ENCODE data around the gene PRKCSH. TPM values are rescaled to one million over a fixed set of nuclear protein-coding genes. Genes with fewer than 3 reads are reported as not detected.
"Not testable (repeated sequence)": the region's sequence is repeated elsewhere in the genome, so short reads cannot be mapped to it uniquely, and the experiment has no call there.

PRKCSH gene
- total RNA-seq, 1 donor from 2014 or later, result 79.1 TPM

- TF ChIP-seq CTCF (IDR thresholded peaks at IDR 0.05), result no peak
- TF ChIP-seq POLR2AphosphoS5 (IDR thresholded peaks at IDR 0.05; ENCODE audit: insufficient read depth in 1 of 2, low read depth in 1 of 2), result no peak
- TF ChIP-seq POLR2A (IDR thresholded peaks at IDR 0.05), result no peak
- no peak overlapping the region for H3K4me3 ChIP-seq
- H3K27me3 ChIP-seq, result no peaks in the 10 kb centered on the region
- H3K36me3 ChIP-seq, result no peaks in the 10 kb centered on the region
- no peak for DNase-seq (ENCODE audit: extremely low spot score in 2 of 2)
- intact Hi-C loops (cut with DNase I), result loop anchor here (10.0 kb wide), 1 partner anchor 162 kb away; the partner anchor contains the start of gene TSPAN16
- no peaks in the 10 kb centered on the region for H3K4me1 ChIP-seq
- H3K9me3 ChIP-seq, result no peaks in the 10 kb centered on the region
- H3K27ac ChIP-seq, result no peak overlapping the region
Measured at GRCh38 chr19:11456659-11457058, 21.2 kb downstream of the PRKCSH start.

GRCh38 chr19:11457115-11457514, 21.7 kb downstream of the PRKCSH start:
- no peak overlapping the region for H3K27ac ChIP-seq
- intact Hi-C loops (cut with DNase I), result loop anchor here (10.0 kb wide), 1 partner anchor 162 kb away; the partner anchor contains the start of gene TSPAN16
- H3K4me3 ChIP-seq, result no peak overlapping the region
- H3K9me3 ChIP-seq, result no peaks in the 10 kb centered on the region
- no peaks in the 10 kb centered on the region for H3K36me3 ChIP-seq
- TF ChIP-seq POLR2A (IDR thresholded peaks at IDR 0.05), result no peak
- no peak for TF ChIP-seq POLR2AphosphoS5 (IDR thresholded peaks at IDR 0.05; ENCODE audit: insufficient read depth in 1 of 2, low read depth in 1 of 2)
- TF ChIP-seq CTCF (IDR thresholded peaks at IDR 0.05), result no peak
- DNase-seq (ENCODE audit: extremely low spot score in 2 of 2), result no peak
- H3K27me3 ChIP-seq, result no peaks in the 10 kb centered on the region
- H3K4me1 ChIP-seq, result no peaks in the 10 kb centered on the region

GRCh38 chr19:11457831-11458230, 22.4 kb downstream of the PRKCSH start:
- no peak for DNase-seq (ENCODE audit: extremely low spot score in 2 of 2)
- intact Hi-C loops (cut with DNase I), result loop anchor here (10.0 kb wide), 1 partner anchor 163 kb away; the partner anchor contains the start of gene TSPAN16
- H3K4me3 ChIP-seq, result no peak overlapping the region
- H3K27me3 ChIP-seq, result no peaks in the 10 kb centered on the region
- no peak overlapping the region for H3K27ac ChIP-seq
- H3K9me3 ChIP-seq, result no peaks in the 10 kb centered on the region
- H3K36me3 ChIP-seq, result no peaks in the 10 kb centered on the region
- no peaks in the 10 kb centered on the region for H3K4me1 ChIP-seq
- no peak for TF ChIP-seq CTCF (IDR thresholded peaks at IDR 0.05)
- TF ChIP-seq POLR2A (IDR thresholded peaks at IDR 0.05), result no peak
- TF ChIP-seq POLR2AphosphoS5 (IDR thresholded peaks at IDR 0.05; ENCODE audit: insufficient read depth in 1 of 2, low read depth in 1 of 2), result no peak

- TF ChIP-seq POLR2A (IDR thresholded peaks at IDR 0.05), result no peak
- no peak for TF ChIP-seq POLR2AphosphoS5 (IDR thresholded peaks at IDR 0.05; ENCODE audit: insufficient read depth in 1 of 2, low read depth in 1 of 2)
- TF ChIP-seq CTCF (IDR thresholded peaks at IDR 0.05), result no peak
- DNase-seq (ENCODE audit: extremely low spot score in 2 of 2), result no peak
- H3K9me3 ChIP-seq, result no peaks in the 10 kb centered on the region
- intact Hi-C loops (cut with DNase I), result loop anchor here (10.0 kb wide), 1 partner anchor 164 kb away; the partner anchor contains the start of gene TSPAN16
- no peaks in the 10 kb centered on the region for H3K4me1 ChIP-seq
- H3K36me3 ChIP-seq, result no peaks in the 10 kb centered on the region
- no peaks in the 10 kb centered on the region for H3K27me3 ChIP-seq
- no peak overlapping the region for H3K27ac ChIP-seq
- H3K4me3 ChIP-seq, result no peak overlapping the region
Measured at GRCh38 chr19:11458236-11458900, 22.9 kb downstream of the PRKCSH start.

- intact Hi-C loops (cut with DNase I), result loop anchor here (10.0 kb wide), 1 partner anchor 164 kb away; the partner anchor contains the start of gene TSPAN16
- not testable (repeated sequence) for DNase-seq (ENCODE audit: extremely low spot score in 2 of 2)
Measured at GRCh38 chr19:11458912-11459311, 23.5 kb downstream of the PRKCSH start.

More at GRCh38 chr19:11458912-11459311, 23.5 kb downstream of the PRKCSH start:
- H3K9me3 ChIP-seq, H3K27me3 ChIP-seq, H3K4me1 ChIP-seq, H3K36me3 ChIP-seq, H3K27ac ChIP-seq, H3K4me3 ChIP-seq: not testable (repeated sequence)

All from vagina (tissue), 2 donors.